Measurements from ENCODE around the gene VAX1.
"Not testable (repeated sequence)": the region's sequence is repeated elsewhere in the genome, so short reads cannot be mapped to it uniquely, and the experiment has no call there.

Gene VAX1

GRCh38 chr10:117134306-117135025, 3.6 kb downstream of the VAX1 start:
- DNase-seq = no peak

GRCh38 chr10:117134056-117134305, 4.1 kb downstream of the VAX1 start:
- no peak for DNase-seq

GRCh38 chr10:117133273-117134055, 4.6 kb downstream of the VAX1 start:
- no peak for DNase-seq

GRCh38 chr10:117132751-117133231, 5.3 kb downstream of the VAX1 start:
- DNase-seq = no peak

GRCh38 chr10:117131376-117132327, 6.4 kb downstream of the VAX1 start:
- DNase-seq = no peak

GRCh38 chr10:117130862-117131375, 7.2 kb downstream of the VAX1 start:
- DNase-seq = no peak

- no peak for DNase-seq
Observed at GRCh38 chr10:117130346-117130745, 7.7 kb downstream of the VAX1 start.

- DNase-seq = not testable (repeated sequence)
Observed at GRCh38 chr10:117126645-117127044, 11.4 kb downstream of the VAX1 start.

GRCh38 chr10:117126034-117126433, 12.0 kb downstream of the VAX1 start:
- no peak for DNase-seq

GRCh38 chr10:117112220-117112619, 25.9 kb downstream of the VAX1 start:
- no peak for DNase-seq

GRCh38 chr10:117107238-117107637, 30.8 kb downstream of the VAX1 start:
- DNase-seq = no peak

GRCh38 chr10:117096599-117097201, 41.4 kb downstream of the VAX1 start:
- no peak for DNase-seq

GRCh38 chr10:117094856-117095255, 43.2 kb downstream of the VAX1 start:
- DNase-seq = peak; percentile 68

GRCh38 chr10:117092386-117092785, 45.7 kb downstream of the VAX1 start:
- DNase-seq = no peak

GRCh38 chr10:117090834-117091233, 47.2 kb downstream of the VAX1 start:
- DNase-seq = no peak

GRCh38 chr10:117087521-117087920, 50.5 kb downstream of the VAX1 start:
- no peak for DNase-seq

GRCh38 chr10:117086546-117086945, 51.5 kb downstream of the VAX1 start:
- DNase-seq = no peak

- DNase-seq = not testable (repeated sequence)
Observed at GRCh38 chr10:117084421-117085246, 53.4 kb downstream of the VAX1 start.
